Measurements from ENCODE around the gene TMEM87B. TPM values are rescaled to one million over a fixed set of nuclear protein-coding genes. Genes with fewer than 3 reads are reported as not detected.

TMEM87B gene
- total RNA-seq, 1 experiment from 2014 or later = 10.5 TPM

DNA sequence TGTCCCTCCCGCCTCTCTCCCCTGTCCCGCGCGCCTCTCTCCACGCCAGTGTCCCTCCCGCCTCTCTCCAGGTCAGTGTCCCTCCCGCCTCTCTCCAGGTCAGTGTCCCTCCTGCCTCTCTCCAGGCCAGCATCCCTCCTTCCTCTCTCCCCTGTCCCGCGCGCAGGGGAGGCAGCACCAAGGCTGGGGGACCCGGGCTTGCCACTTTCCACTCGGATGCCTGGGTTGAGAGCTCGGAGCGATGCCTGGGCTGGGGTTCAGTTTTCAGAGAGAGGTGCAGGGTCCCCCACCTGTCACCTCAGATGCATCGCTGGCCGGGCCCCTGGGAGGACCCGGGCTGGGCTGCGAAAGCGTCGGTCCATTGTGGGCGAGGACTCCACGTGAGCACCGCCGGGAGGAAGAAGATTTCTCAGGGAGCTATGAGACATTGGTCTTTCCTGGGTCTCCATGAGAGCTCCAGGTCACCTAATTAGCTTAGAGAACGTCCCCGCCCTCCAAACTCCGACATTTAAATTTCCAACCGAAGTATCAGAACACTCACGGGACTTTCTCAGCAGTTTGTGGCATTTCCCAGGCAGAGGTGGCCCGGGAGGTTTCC lies 85.2 kb downstream of the TMEM87B start:
- H3K9me3 ChIP-seq (ENCODE audit: control insufficient read depth, low read depth, low read length) = no peaks in the 10 kb centered on the region

More for the DNA sequence above, 85.2 kb downstream of the TMEM87B start:
- H4K20me1 ChIP-seq (ENCODE audit: control insufficient read depth, insufficient read depth, insufficient read length) = no peaks in the 10 kb centered on the region
- no peak overlapping the region for H3K9ac ChIP-seq (ENCODE audit: extremely low read depth, insufficient read length, low read length)
- H3K23me2 ChIP-seq (ENCODE audit: insufficient read length, low read depth, low read length, poor library complexity, severe bottlenecking) = peaks cover 8% of the 10 kb centered on the region
- no peak overlapping the region for H3K23ac ChIP-seq (ENCODE audit: insufficient read length, low read depth, low read length)
- no peak overlapping the region for H2BK15ac ChIP-seq (ENCODE audit: low read depth, low read length)
- no peak overlapping the region for H3T11ph ChIP-seq (ENCODE audit: low read length)
- H3K27ac ChIP-seq (ENCODE audit: insufficient read length, low read depth, low read length) = no peak overlapping the region
- H3K4ac ChIP-seq (ENCODE audit: low read depth, low read length) = no peak overlapping the region
- no peak overlapping the region for H3K56ac ChIP-seq (ENCODE audit: insufficient read length, low read depth, low read length)
- no peak overlapping the region for H2AK5ac ChIP-seq (ENCODE audit: insufficient read length, low read length)
- H3K79me2 ChIP-seq (ENCODE audit: insufficient read depth, low read length) = no peaks in the 10 kb centered on the region
- TF ChIP-seq, protein P1, sequence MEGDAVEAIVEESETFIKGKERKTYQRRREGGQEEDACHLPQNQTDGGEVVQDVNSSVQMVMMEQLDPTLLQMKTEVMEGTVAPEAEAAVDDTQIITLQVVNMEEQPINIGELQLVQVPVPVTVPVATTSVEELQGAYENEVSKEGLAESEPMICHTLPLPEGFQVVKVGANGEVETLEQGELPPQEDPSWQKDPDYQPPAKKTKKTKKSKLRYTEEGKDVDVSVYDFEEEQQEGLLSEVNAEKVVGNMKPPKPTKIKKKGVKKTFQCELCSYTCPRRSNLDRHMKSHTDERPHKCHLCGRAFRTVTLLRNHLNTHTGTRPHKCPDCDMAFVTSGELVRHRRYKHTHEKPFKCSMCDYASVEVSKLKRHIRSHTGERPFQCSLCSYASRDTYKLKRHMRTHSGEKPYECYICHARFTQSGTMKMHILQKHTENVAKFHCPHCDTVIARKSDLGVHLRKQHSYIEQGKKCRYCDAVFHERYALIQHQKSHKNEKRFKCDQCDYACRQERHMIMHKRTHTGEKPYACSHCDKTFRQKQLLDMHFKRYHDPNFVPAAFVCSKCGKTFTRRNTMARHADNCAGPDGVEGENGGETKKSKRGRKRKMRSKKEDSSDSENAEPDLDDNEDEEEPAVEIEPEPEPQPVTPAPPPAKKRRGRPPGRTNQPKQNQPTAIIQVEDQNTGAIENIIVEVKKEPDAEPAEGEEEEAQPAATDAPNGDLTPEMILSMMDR (conservative IDR thresholded peaks at IDR 0.05) = no peak
- H3K14ac ChIP-seq (ENCODE audit: insufficient read depth, low read length) = no peak overlapping the region
- no peak for DNase-seq
- H3K79me1 ChIP-seq (ENCODE audit: insufficient read depth, low read depth, low read length, poor library complexity, severe bottlenecking) = no peaks in the 10 kb centered on the region
- peaks cover 71% of the 10 kb centered on the region for H3K27me3 Mint-ChIP-seq (ENCODE audit: low read depth)
- H3K4me1 Mint-ChIP-seq = peaks cover 6 to 18% of the 10 kb centered on the region in 2 experiments
- no peak overlapping the region for H2BK120ac ChIP-seq (ENCODE audit: low read depth, low read length, poor library complexity, severe bottlenecking)
- H3K4me3 Mint-ChIP-seq = peak overlapping the region; percentile 58 to 82
- peak overlapping the region; percentile 39 for H3K4me2 ChIP-seq (ENCODE audit: insufficient read depth, insufficient read length, low read length)
- no peak overlapping the region for H4K91ac ChIP-seq (ENCODE audit: insufficient read length, low read depth, low read length)
- H2BK5ac ChIP-seq (ENCODE audit: insufficient read length, low read length) = no peak overlapping the region
- no peak overlapping the region for H4K5ac ChIP-seq (ENCODE audit: insufficient read length, low read depth, low read length)
- no peaks in the 10 kb centered on the region; a peak in 1 of 5 replicates for H3K9me3 Mint-ChIP-seq
- H2BK20ac ChIP-seq (ENCODE audit: low read depth, low read length, poor library complexity, severe bottlenecking) = no peak overlapping the region
- peaks cover 0 to 5% (median 0%) of the 10 kb centered on the region in 3 experiments; a peak in 2 of 7 replicates for H3K36me3 Mint-ChIP-seq (ENCODE audit: insufficient read depth in 1 of 3, low read depth in 3 of 3)
- H3K27me3 ChIP-seq (ENCODE audit: insufficient read depth, low read length) = peaks cover 26% of the 10 kb centered on the region
- no peak overlapping the region for H2BK12ac ChIP-seq (ENCODE audit: insufficient read length, low read depth, low read length)
- no peak overlapping the region for H3K27ac Mint-ChIP-seq
- no peaks in the 10 kb centered on the region for H3K4me1 ChIP-seq (ENCODE audit: insufficient read depth, low read length)
- no peak overlapping the region for H4K8ac ChIP-seq (replicated peaks; ENCODE audit: insufficient read length, low read depth, low read length)
- H3K18ac ChIP-seq (ENCODE audit: insufficient read length, low read depth, low read length) = no peak overlapping the region
- WGBS (ENCODE audit: extremely low coverage, insufficient read length, low lambda C conversion rate) = no CpG with 5 or more reads among the region's 30 CpGs
- H2AFZ ChIP-seq (ENCODE audit: low read length) = no peak overlapping the region
